ENCODE data around the gene STARD3.
"Not testable (repeated sequence)": the region's sequence is repeated elsewhere in the genome, so short reads cannot be mapped to it uniquely, and the experiment has no call there.

STARD3 gene

DNA sequence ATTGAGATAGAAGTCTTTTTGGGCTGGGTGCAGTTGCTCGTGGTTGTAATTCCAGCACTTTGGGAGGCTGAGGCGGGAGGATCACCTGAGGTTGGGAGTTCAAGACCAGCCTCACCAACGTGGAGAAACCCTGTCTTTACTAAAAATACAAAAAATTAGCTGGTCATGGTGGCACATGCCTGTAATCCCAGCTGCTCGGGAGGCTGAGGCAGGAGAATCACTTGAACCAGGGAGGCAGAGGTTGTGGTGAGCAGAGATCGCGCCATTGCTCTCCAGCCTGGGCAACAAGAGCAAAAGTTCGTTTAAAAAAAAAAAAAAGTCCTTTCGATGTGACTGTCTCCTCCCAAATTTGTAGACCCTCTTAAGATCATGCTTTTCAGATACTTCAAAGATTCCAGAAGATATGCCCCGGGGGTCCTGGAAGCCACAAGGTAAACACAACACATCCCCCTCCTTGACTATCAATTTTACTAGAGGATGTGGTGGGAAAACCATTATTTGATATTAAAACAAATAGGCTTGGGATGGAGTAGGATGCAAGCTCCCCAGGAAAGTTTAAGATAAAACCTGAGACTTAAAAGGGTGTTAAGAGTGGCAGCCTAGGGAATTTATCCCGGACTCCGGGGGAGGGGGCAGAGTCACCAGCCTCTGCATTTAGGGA is 62.3 kb downstream of the STARD3 start:
- H3K9me3 Mint-ChIP-seq; DNase-seq (ENCODE audit: low spot score in 2 of 2); ATAC-seq (ENCODE audit: low read depth); H3K4me1 Mint-ChIP-seq; H3K36me3 Mint-ChIP-seq; H3K27ac Mint-ChIP-seq: not testable (repeated sequence)
- H3K27me3 Mint-ChIP-seq = peaks cover 22% of the 10 kb centered on the region
- peak overlapping the region; percentile 67 for H3K4me3 Mint-ChIP-seq

DNA sequence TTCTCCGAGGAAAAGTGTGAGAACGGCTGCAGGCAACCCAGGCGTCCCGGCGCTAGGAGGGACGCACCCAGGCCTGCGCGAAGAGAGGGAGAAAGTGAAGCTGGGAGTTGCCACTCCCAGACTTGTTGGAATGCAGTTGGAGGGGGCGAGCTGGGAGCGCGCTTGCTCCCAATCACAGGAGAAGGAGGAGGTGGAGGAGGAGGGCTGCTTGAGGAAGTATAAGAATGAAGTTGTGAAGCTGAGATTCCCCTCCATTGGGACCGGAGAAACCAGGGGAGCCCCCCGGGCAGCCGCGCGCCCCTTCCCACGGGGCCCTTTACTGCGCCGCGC is 62.8 kb downstream of the STARD3 start, which contains the start of gene ERBB2:
TSS of gene ERBB2 (plus strand) at position 247 of the 330 bp plus-strand sequence. CDS start 175 bp downstream, outside the sequence.
- Mint-ChIP-seq H3K4me3 (peak within 1 kb of the TSS; percentile 67), H3K4me1 (peaks cover 9% of the 10 kb centered on the region), H3K36me3 (peaks cover 5% of the 10 kb centered on the region), H3K27me3 (peaks cover 22% of the 10 kb centered on the region), H3K27ac (no peak within 1 kb of the TSS), H3K9me3 (no peaks in the 10 kb centered on the region)
- DNase-seq (ENCODE audit: low spot score in 2 of 2) (no peak), ATAC-seq (ENCODE audit: low read depth) (no peak)

- peak overlapping the region; percentile 8 for H3K4me3 Mint-ChIP-seq
- no peak for DNase-seq (ENCODE audit: low spot score in 2 of 2)
- peaks cover 22% of the 10 kb centered on the region for H3K27me3 Mint-ChIP-seq
- H3K4me1 Mint-ChIP-seq = peaks cover 9% of the 10 kb centered on the region
- no peaks in the 10 kb centered on the region for H3K9me3 Mint-ChIP-seq
- H3K27ac Mint-ChIP-seq = no peak overlapping the region
- ATAC-seq (ENCODE audit: low read depth) = no peak
- peaks cover 5% of the 10 kb centered on the region for H3K36me3 Mint-ChIP-seq
These were observed 63.4 kb downstream of the STARD3 start for GRCh38 chr17:39700148-39700987.

GRCh38 chr17:39701012-39701783 is 64.3 kb downstream of the STARD3 start:
- H3K27ac Mint-ChIP-seq = no peak overlapping the region
- no peaks in the 10 kb centered on the region for H3K9me3 Mint-ChIP-seq
- DNase-seq (ENCODE audit: low spot score in 2 of 2) = no peak
- H3K36me3 Mint-ChIP-seq = peaks cover 2% of the 10 kb centered on the region
- no peak for ATAC-seq (ENCODE audit: low read depth)
- H3K4me3 Mint-ChIP-seq = peak overlapping the region; percentile 8
- H3K27me3 Mint-ChIP-seq = peaks cover 22% of the 10 kb centered on the region
- peaks cover 9% of the 10 kb centered on the region for H3K4me1 Mint-ChIP-seq

DNA sequence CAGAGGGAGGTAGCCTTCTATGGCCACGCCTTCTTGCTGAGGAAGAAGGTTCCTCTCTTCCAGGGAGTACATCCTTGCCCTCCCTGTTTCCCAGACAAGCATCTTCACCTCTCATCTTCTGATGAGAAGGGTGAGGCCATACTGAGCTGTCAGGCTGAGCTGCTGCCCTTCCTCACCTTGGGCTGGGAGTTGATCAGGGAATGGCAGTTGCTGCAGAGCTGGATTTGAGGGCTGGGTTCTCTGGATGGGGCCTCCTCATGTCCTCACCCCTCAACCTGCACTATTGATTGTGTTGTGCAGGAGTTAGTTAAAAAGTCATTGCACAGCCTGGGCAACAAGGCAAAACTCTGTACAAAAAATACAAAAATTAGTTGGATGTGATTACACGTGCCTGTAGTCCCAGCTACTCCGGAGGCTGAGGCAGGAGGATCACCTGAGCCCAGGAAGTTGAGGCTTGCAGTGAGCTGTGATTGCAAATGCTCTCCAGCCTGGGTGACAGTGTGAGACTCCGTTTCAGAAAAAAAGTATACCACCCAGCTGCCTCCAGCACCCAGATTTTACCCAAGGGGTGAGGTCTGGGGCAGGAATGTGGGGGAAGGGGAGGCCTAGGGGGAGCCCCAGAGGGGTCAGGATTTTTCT is 65.0 kb downstream of the STARD3 start:
- ATAC-seq (ENCODE audit: low read depth) = no peak
- Mint-ChIP-seq H3K4me3 (no peak overlapping the region), H3K27ac (no peak overlapping the region)

GRCh38 chr17:39702901-39703893 is 66.3 kb downstream of the STARD3 start:
- DNase-seq (ENCODE audit: low spot score in 2 of 2) = no peak
- peak; percentile 88 for ATAC-seq (ENCODE audit: low read depth)
- Mint-ChIP-seq H3K27me3 (peaks cover 19% of the 10 kb centered on the region), H3K4me1 (peaks cover 14% of the 10 kb centered on the region), H3K4me3 (no peak overlapping the region), H3K36me3 (peaks cover 2% of the 10 kb centered on the region), H3K9me3 (no peaks in the 10 kb centered on the region), H3K27ac (peak overlapping the region; percentile 29)

More for the DNA sequence above, 65.0 kb downstream of the STARD3 start:
- Mint-ChIP-seq H3K9me3 (no peaks in the 10 kb centered on the region), H3K4me1 (peaks cover 9% of the 10 kb centered on the region), H3K36me3 (peaks cover 2% of the 10 kb centered on the region), H3K27me3 (peaks cover 20% of the 10 kb centered on the region)
- no peak for DNase-seq (ENCODE audit: low spot score in 2 of 2)

- peaks cover 19% of the 10 kb centered on the region for H3K27me3 Mint-ChIP-seq
These were observed 67.0 kb downstream of the STARD3 start for GRCh38 chr17:39703913-39704312.

GRCh38 chr17:39704821-39705551 is 68.0 kb downstream of the STARD3 start:
- H3K27me3 Mint-ChIP-seq = peaks cover 10% of the 10 kb centered on the region
- H3K27ac Mint-ChIP-seq = no peak overlapping the region
- no peaks in the 10 kb centered on the region for H3K36me3 Mint-ChIP-seq
- no peaks in the 10 kb centered on the region for H3K9me3 Mint-ChIP-seq
- ATAC-seq (ENCODE audit: low read depth) (no peak), DNase-seq (ENCODE audit: low spot score in 2 of 2) (no peak)
- no peak overlapping the region for H3K4me3 Mint-ChIP-seq
- H3K4me1 Mint-ChIP-seq = peaks cover 14% of the 10 kb centered on the region

More at GRCh38 chr17:39703913-39704312, 67.0 kb downstream of the STARD3 start:
- Mint-ChIP-seq H3K4me1 (peaks cover 14% of the 10 kb centered on the region), H3K4me3 (no peak overlapping the region), H3K9me3 (no peaks in the 10 kb centered on the region), H3K36me3 (peaks cover 2% of the 10 kb centered on the region), H3K27ac (peak overlapping the region; percentile 29)
- DNase-seq (ENCODE audit: low spot score in 2 of 2) (no peak), ATAC-seq (ENCODE audit: low read depth) (no peak)

- Mint-ChIP-seq H3K4me1 (peaks cover 14% of the 10 kb centered on the region), H3K9me3 (no peaks in the 10 kb centered on the region), H3K27ac (no peak overlapping the region), H3K36me3 (no peaks in the 10 kb centered on the region), H3K27me3 (peaks cover 8% of the 10 kb centered on the region), H3K4me3 (no peak overlapping the region)
- no peak for DNase-seq (ENCODE audit: low spot score in 2 of 2)
- no peak for ATAC-seq (ENCODE audit: low read depth)
These were observed 68.9 kb downstream of the STARD3 start for GRCh38 chr17:39705786-39706348.

- no peak for DNase-seq (ENCODE audit: low spot score in 2 of 2)
- H3K27me3 Mint-ChIP-seq = peaks cover 4% of the 10 kb centered on the region
- ATAC-seq (ENCODE audit: low read depth) = no peak
- H3K9me3 Mint-ChIP-seq = no peaks in the 10 kb centered on the region
- H3K36me3 Mint-ChIP-seq = no peaks in the 10 kb centered on the region
- peaks cover 14% of the 10 kb centered on the region for H3K4me1 Mint-ChIP-seq
- H3K4me3 Mint-ChIP-seq = no peak overlapping the region
- H3K27ac Mint-ChIP-seq = no peak overlapping the region
These were observed 69.4 kb downstream of the STARD3 start for GRCh38 chr17:39706383-39706782.

- Mint-ChIP-seq H3K36me3 (no peaks in the 10 kb centered on the region), H3K27me3 (no peaks in the 10 kb centered on the region), H3K27ac (no peak overlapping the region), H3K9me3 (no peaks in the 10 kb centered on the region), H3K4me3 (no peak overlapping the region), H3K4me1 (peaks cover 14% of the 10 kb centered on the region)
- DNase-seq (ENCODE audit: low spot score in 2 of 2) (no peak), ATAC-seq (ENCODE audit: low read depth) (no peak)
These were observed 70.0 kb downstream of the STARD3 start for GRCh38 chr17:39706921-39707337.
